MM.1S (cell line): ENCODE results near the gene PTPRN2.

ENCODE experiments used
- DNase-seq: peaks from one replicate; pipeline ENCODE4 v3.0.0-alpha.2; 2015
- H2AFZ ChIP-seq: fragments of 300-600 bp; sonication (generic); 2 replicates; pipeline ENCODE4 v1.6.0; 2016; ENCODE audit warnings: antibody characterized with exemption, low read length
- H3F3A ChIP-seq: fragments of 300-600 bp; sonication (generic); 2 replicates; pipeline ENCODE4 v1.6.1; 2016; ENCODE audit warnings: mild to moderate bottlenecking, antibody characterized with exemption, low read length, moderate library complexity, mixed read lengths; ENCODE audit not compliant: insufficient read depth
- H3K27ac ChIP-seq: fragments of 300-600 bp; sonication (generic); 2 replicates; pipeline ENCODE4 v1.5.1; 2016; ENCODE audit warnings: mild to moderate bottlenecking, low read length
- H3K27me3 ChIP-seq: fragments of 300-600 bp; sonication (generic); replicated peaks from 2 replicates; pipeline ENCODE4 v1.6.0; 2016; ENCODE audit warnings: low read length; ENCODE audit not compliant: insufficient read depth
- H3K36me3 ChIP-seq: fragments of 300-600 bp; sonication (generic); replicated peaks from 2 replicates; pipeline ENCODE4 v1.6.1; 2016; ENCODE audit warnings: mild to moderate bottlenecking, low read length, mixed read lengths; ENCODE audit not compliant: insufficient read depth
- H3K4me1 ChIP-seq: fragments of 300-600 bp; sonication (generic); 2 replicates; pipeline ENCODE4 v1.6.1; 2016; ENCODE audit warnings: low read length, mixed read lengths
- H3K4me2 ChIP-seq: fragments of 300-600 bp; sonication (generic); 2 replicates; pipeline ENCODE4 v1.6.0; 2016; ENCODE audit warnings: low read depth, low read length
- H3K4me3 ChIP-seq: fragments of 300-600 bp; sonication (generic); 2 replicates; pipeline ENCODE4 v1.5.1; 2016; ENCODE audit warnings: low read length, mixed read lengths
- H3K79me2 ChIP-seq: fragments of 300-600 bp; sonication (generic); 2 replicates; pipeline ENCODE4 v1.6.1; 2016; ENCODE audit warnings: mixed run types, low read length, mixed read lengths
- H3K9ac ChIP-seq: fragments of 300-600 bp; sonication (generic); 2 replicates; pipeline ENCODE4 v1.6.1; 2016; ENCODE audit warnings: low read length, mixed read lengths
- H3K9me2 ChIP-seq: fragments of 300-600 bp; sonication (generic); replicated peaks from 2 replicates; pipeline ENCODE4 v1.6.1; 2016; ENCODE audit warnings: mild to moderate bottlenecking, low read length, mixed read lengths; ENCODE audit not compliant: insufficient read depth
- H3K9me3 ChIP-seq: fragments of 300-600 bp; sonication (generic); replicated peaks from 2 replicates; pipeline ENCODE4 v1.6.1; 2016; ENCODE audit warnings: mild to moderate bottlenecking, low read length, mixed read lengths; ENCODE audit not compliant: insufficient read depth
- H4K20me1 ChIP-seq: fragments of 300-600 bp; sonication (generic); 2 replicates; pipeline ENCODE4 v1.6.1; 2016; ENCODE audit warnings: mild to moderate bottlenecking, low read length, moderate library complexity, mixed read lengths; ENCODE audit not compliant: insufficient read depth
- EZH2 ChIP-seq: fragments of 300-600 bp; sonication (generic); optimal IDR thresholded peaks from 2 replicates; pipeline ENCODE3; 2017; ENCODE audit warnings: low read depth, mild to moderate bottlenecking, antibody characterized with exemption, low read length, mixed read lengths
- EZH2phosphoT487 ChIP-seq: fragments of 300-600 bp; sonication (generic); IDR thresholded peaks from 2 replicates; pipeline ENCODE4 v1.6.1; 2018; ENCODE audit warnings: antibody characterized with exemption, low read length
- TF ChIP-seq, protein P1 (sequence below): fragments of 300-600 bp; sonication (generic); IDR thresholded peaks from 2 replicates; pipeline ENCODE4 v1.5.1; 2016; ENCODE audit warnings: antibody characterized with exemption, low read length, mixed read lengths

The PTPRN2 gene

DNA sequence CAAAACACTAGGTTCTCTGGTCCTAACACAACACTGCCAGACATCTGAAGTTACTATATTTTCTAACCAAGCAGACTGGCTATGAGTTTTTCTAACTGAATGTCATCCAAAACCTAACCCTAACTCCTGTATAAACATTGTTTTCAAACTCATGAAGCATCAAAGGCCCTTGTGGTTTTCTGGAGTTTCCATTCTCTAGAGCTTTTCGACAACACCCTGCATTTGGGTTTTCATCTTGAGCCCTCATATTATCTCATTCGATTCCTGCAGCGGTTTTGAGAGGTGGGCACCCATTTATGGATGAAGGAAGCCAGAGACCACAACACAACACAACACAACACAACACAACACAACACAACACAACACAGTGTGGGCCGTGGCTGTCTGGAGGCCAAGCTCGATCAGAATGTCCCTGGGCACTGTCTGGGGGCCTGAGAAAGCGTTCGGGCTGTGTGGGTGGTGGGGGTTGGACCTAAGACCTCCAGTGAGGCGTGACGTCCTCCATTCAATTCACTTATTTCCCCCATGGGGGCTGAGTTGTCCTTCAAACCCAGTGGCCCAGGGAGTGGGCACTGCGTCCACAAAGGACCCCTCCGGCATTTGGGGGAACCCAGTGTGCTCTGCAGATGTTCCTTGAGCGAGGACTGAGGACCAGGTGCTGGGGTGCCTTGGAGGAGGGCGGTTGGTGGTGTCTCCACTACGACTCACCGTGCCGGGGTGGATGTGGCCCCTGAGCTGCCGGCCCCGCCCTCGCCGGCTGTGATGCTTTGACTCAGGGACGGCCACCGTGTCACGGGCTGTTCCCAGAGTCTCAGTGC, 760.4 kb downstream of the PTPRN2 start:
- TF ChIP-seq EZH2 (no peak), EZH2phosphoT487 (no peak)
- TF ChIP-seq, protein P1, sequence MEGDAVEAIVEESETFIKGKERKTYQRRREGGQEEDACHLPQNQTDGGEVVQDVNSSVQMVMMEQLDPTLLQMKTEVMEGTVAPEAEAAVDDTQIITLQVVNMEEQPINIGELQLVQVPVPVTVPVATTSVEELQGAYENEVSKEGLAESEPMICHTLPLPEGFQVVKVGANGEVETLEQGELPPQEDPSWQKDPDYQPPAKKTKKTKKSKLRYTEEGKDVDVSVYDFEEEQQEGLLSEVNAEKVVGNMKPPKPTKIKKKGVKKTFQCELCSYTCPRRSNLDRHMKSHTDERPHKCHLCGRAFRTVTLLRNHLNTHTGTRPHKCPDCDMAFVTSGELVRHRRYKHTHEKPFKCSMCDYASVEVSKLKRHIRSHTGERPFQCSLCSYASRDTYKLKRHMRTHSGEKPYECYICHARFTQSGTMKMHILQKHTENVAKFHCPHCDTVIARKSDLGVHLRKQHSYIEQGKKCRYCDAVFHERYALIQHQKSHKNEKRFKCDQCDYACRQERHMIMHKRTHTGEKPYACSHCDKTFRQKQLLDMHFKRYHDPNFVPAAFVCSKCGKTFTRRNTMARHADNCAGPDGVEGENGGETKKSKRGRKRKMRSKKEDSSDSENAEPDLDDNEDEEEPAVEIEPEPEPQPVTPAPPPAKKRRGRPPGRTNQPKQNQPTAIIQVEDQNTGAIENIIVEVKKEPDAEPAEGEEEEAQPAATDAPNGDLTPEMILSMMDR = no peak
- Histone ChIP-seq H3F3A (no peaks in the 10 kb centered on the region), H4K20me1 (no peaks in the 10 kb centered on the region), H3K4me2 (no peak overlapping the region), H2AFZ (no peak overlapping the region), H3K9me3 (no peaks in the 10 kb centered on the region), H3K9me2 (no peaks in the 10 kb centered on the region), H3K79me2 (no peaks in the 10 kb centered on the region), H3K27me3 (peaks cover 53% of the 10 kb centered on the region), H3K27ac (no peak overlapping the region), H3K36me3 (no peaks in the 10 kb centered on the region), H3K4me1 (no peaks in the 10 kb centered on the region), H3K9ac (no peak overlapping the region), H3K4me3 (no peak overlapping the region)
- DNase-seq = no peak

DNA sequence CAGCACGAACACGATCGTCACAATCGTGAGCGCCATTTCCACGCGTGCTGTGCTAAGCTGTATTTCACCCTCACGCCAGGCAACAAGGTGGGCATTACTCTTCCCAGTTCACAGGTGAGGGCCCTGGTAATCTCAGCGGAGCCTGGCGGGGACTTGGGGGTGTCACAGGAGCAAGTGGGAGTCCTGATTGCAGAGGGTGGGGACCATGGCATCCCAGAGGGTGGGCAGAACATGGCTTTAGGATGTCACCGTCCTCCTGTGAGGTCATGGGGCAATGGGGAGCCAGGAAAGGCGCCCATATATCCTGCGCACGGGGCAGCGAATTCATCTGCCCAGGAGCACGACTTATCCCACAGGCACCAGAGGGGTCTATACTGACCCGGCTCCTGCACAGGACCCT, 761.1 kb downstream of the PTPRN2 start:
- Histone ChIP-seq H3K9ac (no peak overlapping the region), H3K79me2 (no peaks in the 10 kb centered on the region), H3K4me1 (no peaks in the 10 kb centered on the region), H3F3A (no peaks in the 10 kb centered on the region), H3K27ac (no peak overlapping the region), H3K9me2 (no peaks in the 10 kb centered on the region), H3K9me3 (no peaks in the 10 kb centered on the region), H3K4me3 (no peak overlapping the region), H4K20me1 (no peaks in the 10 kb centered on the region), H2AFZ (no peak overlapping the region), H3K27me3 (peaks cover 46% of the 10 kb centered on the region), H3K4me2 (no peak overlapping the region), H3K36me3 (no peaks in the 10 kb centered on the region)
- no peak for DNase-seq
- TF ChIP-seq, protein P1 = no peak
- no peak for TF ChIP-seq EZH2

DNA sequence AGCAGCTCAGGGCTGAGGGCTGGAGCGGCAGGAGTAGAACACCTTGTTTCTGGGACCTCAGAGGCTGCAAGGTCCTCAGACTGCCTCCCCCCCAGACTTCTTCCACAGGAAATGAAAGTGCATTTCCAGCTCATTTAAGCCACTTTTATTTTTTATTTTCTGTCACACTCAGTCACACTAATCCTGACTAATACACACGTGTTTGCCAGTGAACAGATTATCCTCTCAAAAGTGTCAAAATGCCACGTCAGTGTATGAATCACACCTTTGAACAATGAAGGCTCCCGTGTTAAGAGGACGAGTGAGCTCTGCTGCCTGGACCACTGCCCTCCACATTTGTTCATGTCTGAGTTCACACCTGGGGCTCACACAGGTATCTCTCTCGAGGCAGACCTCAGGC, 762.3 kb downstream of the PTPRN2 start:
- no peak for TF ChIP-seq EZH2phosphoT487
- TF ChIP-seq, protein P1 = no peak
- TF ChIP-seq EZH2 = no peak
- Histone ChIP-seq H3K4me1 (no peaks in the 10 kb centered on the region), H3K9me2 (no peaks in the 10 kb centered on the region), H3K4me2 (no peak overlapping the region), H3K9ac (no peak overlapping the region), H3K36me3 (no peaks in the 10 kb centered on the region), H4K20me1 (no peaks in the 10 kb centered on the region), H2AFZ (no peak overlapping the region), H3K4me3 (no peak overlapping the region), H3K27me3 (peaks cover 33% of the 10 kb centered on the region), H3K79me2 (no peaks in the 10 kb centered on the region), H3F3A (no peaks in the 10 kb centered on the region), H3K27ac (no peak overlapping the region), H3K9me3 (no peaks in the 10 kb centered on the region)
- DNase-seq = no peak
